Liver (tissue), 9 donors: Measurements from ENCODE around the gene F13A1. TPM values are rescaled to one million over a fixed set of nuclear protein-coding genes. Genes with fewer than 3 reads are reported as not detected.
A peak's percentile ranks its signal among the peaks of the same experiment; 100 is the strongest.

ENCODE experiments used
- DNase-seq: peaks from one replicate; pipeline ENCODE4 v3.0.0-alpha.2; 2017; ENCODE audit warnings: low spot score
- H3K27ac ChIP-seq, 2 donors: one replicate each; pipeline ENCODE4 v1.7.0; 2013; ENCODE audit warnings: inconsistent platforms in 2 of 2, low read length in 2 of 2, control low read depth in 1 of 2, low read depth in 1 of 2, mild to moderate bottlenecking in 1 of 2
- H3K27me3 ChIP-seq, 4 donors: one replicate each; pipeline versions ENCODE4 v1.6.1 to v1.7.0; 2013; ENCODE audit warnings: low read length in 3 of 4, inconsistent platforms in 1 of 4, mild to moderate bottlenecking in 1 of 4, moderate library complexity in 1 of 4; ENCODE audit not compliant: control insufficient read depth in 4 of 4, insufficient read depth in 4 of 4
- H3K36me3 ChIP-seq, 4 donors: one replicate each; pipeline versions ENCODE4 v1.6.1 to v1.7.0; 2013; ENCODE audit warnings: low read length in 3 of 4, mild to moderate bottlenecking in 3 of 4, low read depth in 1 of 4, moderate library complexity in 1 of 4; ENCODE audit not compliant: control insufficient read depth in 4 of 4, insufficient read depth in 3 of 4
- H3K4me1 ChIP-seq, 4 donors: one replicate each; pipeline versions ENCODE4 v1.6.1 to v1.7.0; 2013; ENCODE audit warnings: low read length in 3 of 4, mild to moderate bottlenecking in 3 of 4, moderate library complexity in 1 of 4; ENCODE audit not compliant: control insufficient read depth in 4 of 4, insufficient read depth in 4 of 4
- H3K4me3 ChIP-seq, 3 donors: one replicate each; pipeline versions ENCODE4 v1.6.1 to v1.7.0; 2013; ENCODE audit warnings: low read length in 3 of 3, control low read depth in 1 of 3, low read depth in 1 of 3, mild to moderate bottlenecking in 1 of 3
- H3K9ac ChIP-seq, 2 donors: one replicate each; pipeline ENCODE4 v1.7.0; 2013; ENCODE audit warnings: low read length in 2 of 2, mild to moderate bottlenecking in 2 of 2, moderate library complexity in 2 of 2, control low read depth in 1 of 2, low read depth in 1 of 2
- H3K9me3 ChIP-seq, 4 donors: one replicate each; pipeline versions ENCODE4 v1.6.1 to v1.7.0; 2013; ENCODE audit warnings: low read length in 3 of 4; ENCODE audit not compliant: control insufficient read depth in 4 of 4
- ATF3 ChIP-seq: IDR thresholded peaks from 2 replicates; pipeline ENCODE4 v1.6.1; 2016; ENCODE audit warnings: antibody characterized with exemption
- CTCF ChIP-seq: fragments of 150-350 bp; IDR thresholded peaks from 2 replicates; pipeline ENCODE4 v1.5.1; 2017; ENCODE audit warnings: improper control_type of control experiment, low read depth, low read length; ENCODE audit not compliant: missing input control
- EGR1 ChIP-seq, 2 donors: IDR thresholded peaks; 2 replicates each; pipeline ENCODE4 v1.6.1; 2016 to 2018; ENCODE audit warnings: antibody characterized with exemption in 2 of 2, low read depth in 2 of 2
- FOXA1 ChIP-seq: IDR thresholded peaks from 2 replicates; pipeline ENCODE4 v1.6.1; 2016; ENCODE audit warnings: antibody characterized with exemption
- FOXA2 ChIP-seq: IDR thresholded peaks from 2 replicates; pipeline ENCODE4 v1.6.1; 2016; ENCODE audit warnings: antibody characterized with exemption
- GABPA ChIP-seq, 2 donors: IDR thresholded peaks in 1 of 2; conservative IDR thresholded peaks in 1 of 2; 2 replicates each; pipeline ENCODE4 v1.6.1; 2016; ENCODE audit warnings: antibody characterized with exemption in 2 of 2, mild to moderate bottlenecking in 1 of 2, moderate library complexity in 1 of 2
- HNF4A ChIP-seq, 2 donors: conservative IDR thresholded peaks; 2 replicates each; pipeline ENCODE4 v1.6.1; 2016; ENCODE audit warnings: antibody characterized with exemption in 2 of 2, mild to moderate bottlenecking in 2 of 2
- HNF4G ChIP-seq: IDR thresholded peaks from 2 replicates; pipeline ENCODE4 v1.6.1; 2016; ENCODE audit warnings: antibody characterized with exemption
- JUND ChIP-seq, 2 donors: IDR thresholded peaks; 2 replicates each; pipeline ENCODE4 v1.6.1; 2016; ENCODE audit warnings: antibody characterized with exemption in 2 of 2
- MAX ChIP-seq: IDR thresholded peaks from 2 replicates; pipeline ENCODE4 v1.6.1; 2016; ENCODE audit warnings: antibody characterized with exemption
- NR2F2 ChIP-seq: IDR thresholded peaks from 2 replicates; pipeline ENCODE4 v1.6.1; 2016; ENCODE audit warnings: antibody characterized with exemption
- RAD21 ChIP-seq, 2 donors: IDR thresholded peaks; 2 replicates each; pipeline ENCODE4 v1.6.1; 2016; ENCODE audit warnings: antibody characterized with exemption in 2 of 2, mild to moderate bottlenecking in 2 of 2
- RXRA ChIP-seq, 2 donors: IDR thresholded peaks; 2 replicates each; pipeline ENCODE4 v1.6.1; 2017 to 2018; ENCODE audit warnings: antibody characterized with exemption in 2 of 2, mild to moderate bottlenecking in 1 of 2
- TAF1 ChIP-seq: conservative IDR thresholded peaks from 2 replicates; pipeline ENCODE4 v1.6.1; 2016; ENCODE audit warnings: antibody characterized with exemption, mild to moderate bottlenecking
- WGBS: extraction: QIAGEN DNeasy Blood & Tissue Kit; methylation state at CpG from one replicate; pipeline ENCODE4 v1.1.7; 2013; 5-methylcytosine and 5-hydroxymethylcytosine counted together
- polyA plus RNA-seq, 2 donors: library from polyadenylated mRNA; stranded (reverse) in 1 of 2; unstranded in 1 of 2; fragments of 200-250 nt in 1 of 2; fragments of >200 nt in 1 of 2; fragmentation: Nextera tagmentation in 1 of 2; extraction: Ambion mirVana in 1 of 2; gene quantifications; one replicate each; pipeline versions ENCODE4 v1.2.1 to v1.2.3, GENCODE V29; 2013 to 2015
- total RNA-seq, 2 donors: library from RNA; depleted of rRNA; stranded (reverse); fragments of >200 nt; gene quantifications; one replicate each; pipeline ENCODE4 v1.2.3, GENCODE V29; 2014
- donor health status: healthy.
- donor health status: healthy.
- donor health status: healthy.
- donor health status: healthy.
- donor health status: healthy.

F13A1 gene
- total and polyA plus RNA-seq, 4 donors = 0.46 to 18.3 (median 5.1) TPM

DNA sequence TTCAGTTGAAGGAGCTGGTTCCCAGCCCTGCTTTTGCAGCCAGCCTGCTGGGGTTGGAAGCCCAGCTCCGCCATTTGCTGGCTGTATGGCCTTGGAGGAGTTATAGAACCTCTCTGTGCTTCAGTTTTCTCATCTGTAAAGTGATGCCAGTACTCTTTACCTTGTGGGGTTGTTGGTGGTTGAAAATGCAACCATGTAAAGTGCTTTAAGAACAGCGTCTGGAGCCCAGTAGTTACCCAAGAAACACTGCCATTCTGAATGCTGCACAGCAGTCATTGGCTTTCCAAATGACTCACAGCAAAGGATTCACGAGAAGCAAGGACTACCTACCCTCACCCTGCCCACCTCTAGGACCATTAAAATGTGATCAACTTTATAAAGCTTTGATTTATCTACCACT lies 154.4 kb downstream of the F13A1 start:
- 85% methylated on average over 3 of the region's 3 CpGs for WGBS
- Histone ChIP-seq H3K4me1 (no peaks in the 10 kb centered on the region), H3K27ac (no peak overlapping the region), H3K9me3 (no peaks in the 10 kb centered on the region), H3K9ac (no peak overlapping the region), H3K36me3 (no peaks in the 10 kb centered on the region), H3K27me3 (no peaks in the 10 kb centered on the region), H3K4me3 (no peak overlapping the region)
- TF ChIP-seq MAX (no peak), HNF4A (conservative IDR thresholded peaks at IDR 0.05) (no peak), NR2F2 (no peak), TAF1 (no peak), HNF4G (no peak), FOXA2 (no peak), CTCF (no peak), ATF3 (no peak)
- DNase-seq = no peak

DNA sequence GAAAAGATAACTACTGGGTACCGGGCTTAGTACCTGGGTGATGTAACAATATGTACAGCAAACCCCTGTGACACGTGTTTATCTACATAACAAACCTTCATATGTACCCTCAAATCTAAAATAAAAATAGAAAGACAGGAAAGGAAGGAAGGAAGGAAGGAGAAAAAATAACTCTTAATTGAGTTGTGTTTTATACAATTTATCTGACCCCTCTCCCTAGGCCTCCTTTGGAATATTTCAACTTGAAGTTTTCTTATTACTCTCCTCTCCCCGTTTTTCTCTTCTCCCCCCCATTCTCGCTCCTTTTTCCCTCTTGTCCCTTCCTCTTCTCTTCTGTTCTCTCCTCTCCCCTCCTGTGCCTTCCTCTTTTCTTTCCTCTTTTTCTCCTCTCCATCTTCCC lies 156.1 kb downstream of the F13A1 start:
- no peaks in the 10 kb centered on the region for H3K36me3 ChIP-seq
- H3K4me3 ChIP-seq = no peak overlapping the region
- TF ChIP-seq HNF4G (no peak), GABPA (IDR thresholded peaks at IDR 0.05 in 1 of 2, conservative IDR thresholded peaks at IDR 0.05 in 1 of 2) (no peak)
- no peak overlapping the region for H3K27ac ChIP-seq
- no peak overlapping the region for H3K9ac ChIP-seq
- H3K27me3 ChIP-seq = no peaks in the 10 kb centered on the region
- 71% methylated on average over 4 of the region's 4 CpGs for WGBS
- no peak for DNase-seq
- H3K4me1 ChIP-seq = no peaks in the 10 kb centered on the region
- H3K9me3 ChIP-seq = no peaks in the 10 kb centered on the region

GRCh38 chr6:6154335-6154734 lies 166.1 kb downstream of the F13A1 start:
- H3K27ac ChIP-seq = no peak overlapping the region
- no peak overlapping the region for H3K4me3 ChIP-seq
- DNase-seq = no peak
- no peaks in the 10 kb centered on the region for H3K9me3 ChIP-seq
- 48% methylated on average over 3 of the region's 3 CpGs for WGBS
- no peak overlapping the region for H3K9ac ChIP-seq
- no peak for TF ChIP-seq FOXA1
- TF ChIP-seq CTCF = no peak
- no peak for TF ChIP-seq JUND (IDR thresholded peaks at IDR 0.05)
- peak in 1 of 2 donors; percentile 34 for TF ChIP-seq HNF4A (conservative IDR thresholded peaks at IDR 0.05)
- TF ChIP-seq RAD21 (IDR thresholded peaks at IDR 0.05) = no peak
- no peak for TF ChIP-seq HNF4G
- no peak for TF ChIP-seq EGR1 (IDR thresholded peaks at IDR 0.05; ENCODE audit: low read depth in 2 of 2)
- peak in 1 of 2 donors; percentile 37 for TF ChIP-seq RXRA (IDR thresholded peaks at IDR 0.05)
- no peaks in the 10 kb centered on the region for H3K27me3 ChIP-seq
- no peaks in the 10 kb centered on the region for H3K36me3 ChIP-seq
- H3K4me1 ChIP-seq = peaks cover 2 to 16% (median 10%) of the 10 kb centered on the region in 4 donors
